SK-N-SH treated with all-trans-retinoic acid at 6 μM for 48 hours (cell line): ENCODE results near the gene TTC7B.

Experiments
- CREB5 ChIP-seq: fragments of 250-450 bp; sonication (Bioruptor Pico); IDR thresholded peaks from 2 replicates; pipeline ENCODE4 v1.5.1; 2020; ENCODE audit warnings: low read depth, mild to moderate bottlenecking, moderate library complexity
- ESRRG ChIP-seq: fragments of 250-450 bp; sonication (Bioruptor Pico); IDR thresholded peaks from 2 replicates; pipeline ENCODE4 v1.6.1; 2021; ENCODE audit warnings: mild to moderate bottlenecking
- GLIS3 ChIP-seq: fragments of 250-450 bp; sonication (Bioruptor Pico); IDR thresholded peaks from 2 replicates; pipeline ENCODE4 v1.5.0; 2020; ENCODE audit warnings: mild to moderate bottlenecking, moderate library complexity
- PATZ1 ChIP-seq: fragments of 250-450 bp; sonication (Bioruptor Pico); IDR thresholded peaks from 2 replicates; pipeline ENCODE4 v1.8.0; 2020; ENCODE audit warnings: mild to moderate bottlenecking, moderate library complexity, borderline replicate concordance
- POU6F1 ChIP-seq: fragments of 250-450 bp; sonication (Bioruptor Pico); IDR thresholded peaks from 2 replicates; pipeline ENCODE4 v1.8.0; 2021; ENCODE audit warnings: low read depth, mild to moderate bottlenecking, moderate library complexity, borderline replicate concordance
- RARB ChIP-seq: fragments of 250-450 bp; sonication (Bioruptor Pico); IDR thresholded peaks from 2 replicates; pipeline ENCODE4 v1.8.0; 2021; ENCODE audit warnings: mild to moderate bottlenecking, moderate library complexity
- TCF4 ChIP-seq: fragments of 250-450 bp; sonication (Bioruptor Pico); IDR thresholded peaks from 2 replicates; pipeline ENCODE4 v1.8.0; 2021; ENCODE audit warnings: mild to moderate bottlenecking, moderate library complexity, borderline replicate concordance
- TOX ChIP-seq: fragments of 250-450 bp; sonication (Bioruptor Pico); IDR thresholded peaks from 2 replicates; pipeline ENCODE4 v1.8.0; 2021; ENCODE audit warnings: mild to moderate bottlenecking, moderate library complexity, borderline replicate concordance
- TSHZ2 ChIP-seq: fragments of 250-450 bp; sonication (Bioruptor Pico); IDR thresholded peaks from 2 replicates; pipeline ENCODE4 v1.5.0; 2020; ENCODE audit warnings: mild to moderate bottlenecking, moderate library complexity
- ZFP3 ChIP-seq: fragments of 250-450 bp; sonication (Bioruptor Pico); IDR thresholded peaks from 2 replicates; pipeline ENCODE4 v1.5.0; 2020; ENCODE audit warnings: mild to moderate bottlenecking, moderate library complexity
- ZNF565 ChIP-seq: fragments of 450-650 bp; formaldehyde crosslinking; conservative IDR thresholded peaks from 2 replicates; pipeline ENCODE4 v1.5.0; 2020; ENCODE audit warnings: low read depth, mild to moderate bottlenecking, moderate library complexity

GRCh38 chr14:90649557-90650135, 166.6 kb downstream of the TTC7B start:
- no peak for TF ChIP-seq ESRRG (CRISPR knock-in tag)
- no peak for TF ChIP-seq TSHZ2 (CRISPR knock-in tag)
- no peak for TF ChIP-seq RARB (CRISPR knock-in tag)
- TF ChIP-seq ZFP3 (CRISPR knock-in tag), result no peak
- TF ChIP-seq CREB5 (CRISPR knock-in tag), result no peak
- no peak for TF ChIP-seq ZNF565 (CRISPR knock-in tag)
- TF ChIP-seq PATZ1 (CRISPR knock-in tag), result no peak
- no peak for TF ChIP-seq GLIS3 (CRISPR knock-in tag)
- no peak for TF ChIP-seq TOX
- no peak for TF ChIP-seq TCF4
- no peak for TF ChIP-seq POU6F1 (CRISPR knock-in tag)
